MV-4-11 (cell line): ENCODE measurements around the gene CSNK1G1.
"Not testable (repeated sequence)": the region's sequence is repeated elsewhere in the genome, so short reads cannot be mapped to it uniquely, and the experiment has no call there.

Experiments
- DNase-seq: peaks from one replicate; lab custom pipeline; 2025; lab: John Stamatoyannopoulos, UW

Gene CSNK1G1

GRCh38 chr15:64349375-64349774 is 6.6 kb downstream of the CSNK1G1 start:
- no peak for DNase-seq

- DNase-seq, result no peak
These were observed 7.5 kb downstream of the CSNK1G1 start for GRCh38 chr15:64348455-64348854.

GRCh38 chr15:64346242-64346641 is 9.7 kb downstream of the CSNK1G1 start:
- DNase-seq, result not testable (repeated sequence)

GRCh38 chr15:64344651-64345294 is 11.2 kb downstream of the CSNK1G1 start:
- DNase-seq, result no peak

GRCh38 chr15:64343841-64344240 is 12.1 kb downstream of the CSNK1G1 start:
- no peak for DNase-seq

GRCh38 chr15:64343222-64343621 is 12.8 kb downstream of the CSNK1G1 start:
- DNase-seq, result no peak

- no peak for DNase-seq
These were observed 14.0 kb downstream of the CSNK1G1 start for GRCh38 chr15:64341961-64342360.

GRCh38 chr15:64340355-64340754 is 15.6 kb downstream of the CSNK1G1 start:
- no peak for DNase-seq

GRCh38 chr15:64337761-64338160 is 18.2 kb downstream of the CSNK1G1 start:
- DNase-seq, result no peak

GRCh38 chr15:64333986-64334929 is 21.7 kb downstream of the CSNK1G1 start:
- DNase-seq, result no peak

- no peak for DNase-seq
These were observed 22.5 kb downstream of the CSNK1G1 start for GRCh38 chr15:64333516-64333915.

GRCh38 chr15:64331668-64332067 is 24.3 kb downstream of the CSNK1G1 start:
- not testable (repeated sequence) for DNase-seq

- not testable (repeated sequence) for DNase-seq
These were observed 29.0 kb downstream of the CSNK1G1 start for GRCh38 chr15:64326975-64327374.

- not testable (repeated sequence) for DNase-seq
These were observed 29.5 kb downstream of the CSNK1G1 start for GRCh38 chr15:64326458-64326857.

GRCh38 chr15:64324165-64324877 is 31.7 kb downstream of the CSNK1G1 start:
- no peak for DNase-seq

GRCh38 chr15:64315216-64315615 is 40.8 kb downstream of the CSNK1G1 start:
- DNase-seq, result no peak

- DNase-seq, result no peak
These were observed 41.5 kb downstream of the CSNK1G1 start for GRCh38 chr15:64314456-64314855.

- DNase-seq, result no peak
These were observed 44.4 kb downstream of the CSNK1G1 start for GRCh38 chr15:64311566-64311965.

GRCh38 chr15:64310036-64310435 is 45.9 kb downstream of the CSNK1G1 start:
- no peak for DNase-seq

- no peak for DNase-seq
These were observed 50.7 kb downstream of the CSNK1G1 start for GRCh38 chr15:64305261-64305660.

GRCh38 chr15:64289550-64289949 is 66.4 kb downstream of the CSNK1G1 start:
- no peak for DNase-seq

GRCh38 chr15:64288999-64289398 is 67.0 kb downstream of the CSNK1G1 start:
- no peak for DNase-seq

GRCh38 chr15:64288577-64288976 is 67.4 kb downstream of the CSNK1G1 start:
- no peak for DNase-seq
